ENCODE measurements around the gene CRYZL1.

- TF ChIP-seq CTCF (IDR thresholded peaks at IDR 0.05) (no peak), POLR2AphosphoS5 (IDR thresholded peaks at IDR 0.05; ENCODE audit: low read depth, low read length) (no peak)
Measured at GRCh38 chr21:33642896-33643657, 1.5 kb upstream of the CRYZL1 start.
